Liver (tissue), 9 donors: Measurements from ENCODE around the gene KIF1A. TPM values are rescaled to one million over a fixed set of nuclear protein-coding genes. Genes with fewer than 3 reads are reported as not detected.

ENCODE experiments used
- DNase-seq: peaks from one replicate; pipeline ENCODE4 v3.0.0-alpha.2; 2017; ENCODE audit warnings: low spot score
- H3K27ac ChIP-seq, 2 donors: one replicate each; pipeline ENCODE4 v1.7.0; 2013; ENCODE audit warnings: inconsistent platforms in 2 of 2, low read length in 2 of 2, control low read depth in 1 of 2, low read depth in 1 of 2, mild to moderate bottlenecking in 1 of 2
- H3K27me3 ChIP-seq, 4 donors: one replicate each; pipeline versions ENCODE4 v1.6.1 to v1.7.0; 2013; ENCODE audit warnings: low read length in 3 of 4, inconsistent platforms in 1 of 4, mild to moderate bottlenecking in 1 of 4, moderate library complexity in 1 of 4; ENCODE audit not compliant: control insufficient read depth in 4 of 4, insufficient read depth in 4 of 4
- H3K36me3 ChIP-seq, 4 donors: one replicate each; pipeline versions ENCODE4 v1.6.1 to v1.7.0; 2013; ENCODE audit warnings: low read length in 3 of 4, mild to moderate bottlenecking in 3 of 4, low read depth in 1 of 4, moderate library complexity in 1 of 4; ENCODE audit not compliant: control insufficient read depth in 4 of 4, insufficient read depth in 3 of 4
- H3K4me1 ChIP-seq, 4 donors: one replicate each; pipeline versions ENCODE4 v1.6.1 to v1.7.0; 2013; ENCODE audit warnings: low read length in 3 of 4, mild to moderate bottlenecking in 3 of 4, moderate library complexity in 1 of 4; ENCODE audit not compliant: control insufficient read depth in 4 of 4, insufficient read depth in 4 of 4
- H3K4me3 ChIP-seq, 3 donors: one replicate each; pipeline versions ENCODE4 v1.6.1 to v1.7.0; 2013; ENCODE audit warnings: low read length in 3 of 3, control low read depth in 1 of 3, low read depth in 1 of 3, mild to moderate bottlenecking in 1 of 3
- H3K9ac ChIP-seq, 2 donors: one replicate each; pipeline ENCODE4 v1.7.0; 2013; ENCODE audit warnings: low read length in 2 of 2, mild to moderate bottlenecking in 2 of 2, moderate library complexity in 2 of 2, control low read depth in 1 of 2, low read depth in 1 of 2
- H3K9me3 ChIP-seq, 4 donors: one replicate each; pipeline versions ENCODE4 v1.6.1 to v1.7.0; 2013; ENCODE audit warnings: low read length in 3 of 4; ENCODE audit not compliant: control insufficient read depth in 4 of 4
- ATF3 ChIP-seq: IDR thresholded peaks from 2 replicates; pipeline ENCODE4 v1.6.1; 2016; ENCODE audit warnings: antibody characterized with exemption
- EGR1 ChIP-seq, 2 donors: IDR thresholded peaks; 2 replicates each; pipeline ENCODE4 v1.6.1; 2016 to 2018; ENCODE audit warnings: antibody characterized with exemption in 2 of 2, low read depth in 2 of 2
- FOXA1 ChIP-seq: IDR thresholded peaks from 2 replicates; pipeline ENCODE4 v1.6.1; 2016; ENCODE audit warnings: antibody characterized with exemption
- FOXA2 ChIP-seq: IDR thresholded peaks from 2 replicates; pipeline ENCODE4 v1.6.1; 2016; ENCODE audit warnings: antibody characterized with exemption
- GABPA ChIP-seq, 2 donors: IDR thresholded peaks in 1 of 2; conservative IDR thresholded peaks in 1 of 2; 2 replicates each; pipeline ENCODE4 v1.6.1; 2016; ENCODE audit warnings: antibody characterized with exemption in 2 of 2, mild to moderate bottlenecking in 1 of 2, moderate library complexity in 1 of 2
- HNF4A ChIP-seq, 2 donors: conservative IDR thresholded peaks; 2 replicates each; pipeline ENCODE4 v1.6.1; 2016; ENCODE audit warnings: antibody characterized with exemption in 2 of 2, mild to moderate bottlenecking in 2 of 2
- HNF4G ChIP-seq: IDR thresholded peaks from 2 replicates; pipeline ENCODE4 v1.6.1; 2016; ENCODE audit warnings: antibody characterized with exemption
- MAX ChIP-seq: IDR thresholded peaks from 2 replicates; pipeline ENCODE4 v1.6.1; 2016; ENCODE audit warnings: antibody characterized with exemption
- NR2F2 ChIP-seq: IDR thresholded peaks from 2 replicates; pipeline ENCODE4 v1.6.1; 2016; ENCODE audit warnings: antibody characterized with exemption
- RAD21 ChIP-seq, 2 donors: IDR thresholded peaks; 2 replicates each; pipeline ENCODE4 v1.6.1; 2016; ENCODE audit warnings: antibody characterized with exemption in 2 of 2, mild to moderate bottlenecking in 2 of 2
- REST ChIP-seq: IDR thresholded peaks from 2 replicates; pipeline ENCODE4 v1.6.1; 2016; ENCODE audit warnings: antibody characterized with exemption, mild to moderate bottlenecking
- RXRA ChIP-seq, 2 donors: IDR thresholded peaks; 2 replicates each; pipeline ENCODE4 v1.6.1; 2017 to 2018; ENCODE audit warnings: antibody characterized with exemption in 2 of 2, mild to moderate bottlenecking in 1 of 2
- SP1 ChIP-seq: IDR thresholded peaks from 2 replicates; pipeline ENCODE4 v1.6.1; 2018; ENCODE audit warnings: antibody characterized with exemption, mild to moderate bottlenecking
- TAF1 ChIP-seq: conservative IDR thresholded peaks from 2 replicates; pipeline ENCODE4 v1.6.1; 2016; ENCODE audit warnings: antibody characterized with exemption, mild to moderate bottlenecking
- YY1 ChIP-seq: IDR thresholded peaks from 2 replicates; pipeline ENCODE4 v1.6.1; 2016; ENCODE audit warnings: antibody characterized with exemption, mild to moderate bottlenecking
- ZBTB33 ChIP-seq: IDR thresholded peaks from 2 replicates; pipeline ENCODE4 v1.6.1; 2016; ENCODE audit warnings: antibody characterized with exemption
- WGBS: extraction: QIAGEN DNeasy Blood & Tissue Kit; methylation state at CpG from one replicate; pipeline ENCODE4 v1.1.7; 2013; 5-methylcytosine and 5-hydroxymethylcytosine counted together
- polyA plus RNA-seq, 2 donors: library from polyadenylated mRNA; stranded (reverse) in 1 of 2; unstranded in 1 of 2; fragments of 200-250 nt in 1 of 2; fragments of >200 nt in 1 of 2; fragmentation: Nextera tagmentation in 1 of 2; extraction: Ambion mirVana in 1 of 2; gene quantifications; one replicate each; pipeline versions ENCODE4 v1.2.1 to v1.2.3, GENCODE V29; 2013 to 2015
- total RNA-seq, 2 donors: library from RNA; depleted of rRNA; stranded (reverse); fragments of >200 nt; gene quantifications; one replicate each; pipeline ENCODE4 v1.2.3, GENCODE V29; 2014
- donor health status: healthy.
- donor health status: healthy.
- donor health status: healthy.
- donor health status: healthy.
- donor health status: healthy.

KIF1A gene
- total and polyA plus RNA-seq, 4 donors, result 0.03 to 0.21 (median 0.11) TPM

- no peak overlapping the region for H3K4me3 ChIP-seq
- no peaks in the 10 kb centered on the region for H3K36me3 ChIP-seq
- TF ChIP-seq SP1 (no peak), YY1 (no peak), RXRA (IDR thresholded peaks at IDR 0.05) (no peak), ZBTB33 (no peak), MAX (no peak), FOXA2 (no peak), RAD21 (IDR thresholded peaks at IDR 0.05) (no peak), HNF4G (no peak), ATF3 (no peak), GABPA (IDR thresholded peaks at IDR 0.05 in 1 of 2, conservative IDR thresholded peaks at IDR 0.05 in 1 of 2) (no peak)
- DNase-seq, result peak; percentile 14
- no peaks in the 10 kb centered on the region for H3K4me1 ChIP-seq
- no peaks in the 10 kb centered on the region for H3K9me3 ChIP-seq
- no peaks in the 10 kb centered on the region for H3K27me3 ChIP-seq
- 89% methylated on average over 14 of the region's 14 CpGs for WGBS
- no peak overlapping the region for H3K9ac ChIP-seq
- no peak overlapping the region for H3K27ac ChIP-seq
Observed at GRCh38 chr2:240687741-240688552, 132.1 kb downstream of the KIF1A start.

- no peaks in the 10 kb centered on the region for H3K36me3 ChIP-seq
- no peak overlapping the region for H3K9ac ChIP-seq
- TF ChIP-seq FOXA1 (no peak), EGR1 (IDR thresholded peaks at IDR 0.05; ENCODE audit: low read depth in 2 of 2) (no peak)
- peak; percentile 27 for DNase-seq
- H3K27ac ChIP-seq, result no peak overlapping the region
- no peaks in the 10 kb centered on the region for H3K27me3 ChIP-seq
- 81% methylated on average over 20 of the region's 20 CpGs for WGBS
- H3K9me3 ChIP-seq, result no peaks in the 10 kb centered on the region
- H3K4me3 ChIP-seq, result no peak overlapping the region
- H3K4me1 ChIP-seq, result no peaks in the 10 kb centered on the region
Observed at GRCh38 chr2:240687045-240687740, 132.8 kb downstream of the KIF1A start.

- no peak for DNase-seq
- Histone ChIP-seq H3K4me1 (no peaks in the 10 kb centered on the region), H3K9me3 (no peaks in the 10 kb centered on the region), H3K27ac (no peak overlapping the region), H3K9ac (no peak overlapping the region), H3K4me3 (no peak overlapping the region), H3K27me3 (no peaks in the 10 kb centered on the region), H3K36me3 (no peaks in the 10 kb centered on the region)
- TF ChIP-seq ATF3 (no peak), FOXA1 (no peak), NR2F2 (no peak), HNF4A (conservative IDR thresholded peaks at IDR 0.05) (no peak), FOXA2 (no peak), REST (no peak), TAF1 (no peak), SP1 (no peak), RXRA (IDR thresholded peaks at IDR 0.05) (no peak), RAD21 (IDR thresholded peaks at IDR 0.05) (no peak), YY1 (no peak), ZBTB33 (no peak)
- 43% methylated on average over 6 of the region's 6 CpGs for WGBS
Observed at GRCh38 chr2:240686460-240686859, 133.6 kb downstream of the KIF1A start.
